Measurements from ENCODE around the gene LNX1. TPM values are rescaled to one million over a fixed set of nuclear protein-coding genes. Genes with fewer than 3 reads are reported as not detected.

LNX1 gene
- total and polyA plus RNA-seq, 2 donors (not counting 3 experiments of a cell fraction or from before 2014, with no cell fraction given), result 0.72 to 1.3 TPM

DNA sequence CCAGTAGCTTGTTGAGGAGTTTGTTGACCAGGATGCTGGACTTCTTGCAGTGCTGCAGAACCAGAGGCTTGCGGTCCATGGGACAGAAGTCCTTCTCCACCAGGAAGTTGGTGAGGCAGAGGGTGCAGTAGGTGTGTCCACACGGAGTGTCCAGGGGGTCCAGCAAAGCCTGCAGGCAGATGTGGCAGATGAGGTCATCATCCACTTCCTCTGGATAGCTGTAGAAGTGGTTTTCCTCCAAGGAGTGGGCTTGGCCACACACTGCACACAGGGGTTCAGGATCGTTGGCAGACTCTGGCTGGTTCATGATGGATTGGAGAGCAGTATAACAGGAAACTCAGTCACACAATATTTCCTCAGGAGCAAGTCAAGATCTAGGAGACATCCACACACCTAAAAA is 17.6 kb downstream of the LNX1 start:
- Histone ChIP-seq H3K9ac (replicated peaks; ENCODE audit: extremely low read depth, insufficient read depth, low read length) (no peak overlapping the region), H3K36me3 (ENCODE audit: control insufficient read depth in 2 of 2, extremely low read depth in 1 of 2, insufficient read depth in 2 of 2, low read length in 2 of 2) (no peaks in the 10 kb centered on the region), H3K27ac (ENCODE audit: insufficient read depth, low read depth, low read length) (no peak overlapping the region), H3K79me2 (ENCODE audit: control insufficient read depth, insufficient read depth, low read length) (no peaks in the 10 kb centered on the region), H3K4me3 (replicated peaks in 1 of 3; ENCODE audit: insufficient read depth in 1 of 3, low read depth in 1 of 3, low read length in 3 of 3) (no peak overlapping the region), H2AFZ (ENCODE audit: low read depth, low read length) (peak overlapping the region; percentile 54), H3K9me1 (replicated peaks; ENCODE audit: control insufficient read depth, extremely low read depth, insufficient read depth, low read length) (no peaks in the 10 kb centered on the region), H3K4me2 (ENCODE audit: insufficient read depth, low read length) (peak overlapping the region; percentile 22), H3K27me3 (ENCODE audit: control insufficient read depth in 2 of 2, insufficient read depth in 2 of 2, low read length in 2 of 2) (no peaks in the 10 kb centered on the region), H3K9me3 (replicated peaks; ENCODE audit: control insufficient read depth, insufficient read depth, low read length) (no peaks in the 10 kb centered on the region), H4K20me1 (replicated peaks; ENCODE audit: control insufficient read depth, extremely low read depth, insufficient read depth, low read length) (no peaks in the 10 kb centered on the region), H3K4me1 (ENCODE audit: control insufficient read depth, extremely low read depth, insufficient read depth, low read length) (peaks cover 36% of the 10 kb centered on the region)
- no peak for TF ChIP-seq EZH2 (IDR thresholded peaks at IDR 0.05; ENCODE audit: borderline replicate concordance, low read depth, low read length, severe bottlenecking)
- peak; percentile 23 for TF ChIP-seq FOS (IDR thresholded peaks at IDR 0.05; ENCODE audit: borderline replicate concordance, insufficient read depth, low read length)
- peak; percentile 26 for FAIRE-seq
- DNase-seq (ENCODE audit: low read depth, low spot score), result peak; percentile 26
- intact Hi-C loops (cut with micrococcal nuclease) (no loop called here), dilution Hi-C loops (cut with MboI; ENCODE audit: extremely low pct_ligation_motif_present, low sequenced_read_pairs) (no loop called here)
- CTCF ChIA-PET, result interaction anchor here (0.8 to 1.8 kb wide), 3 partner anchors 15 to 660 kb away, joined by 3 to 5 read pairs (median 5); partner anchors contain the start of gene LNX1
- POLR2A ChIA-PET, result no interaction called here
- no TSS peak for BruUV-seq (replicated peaks)

DNA sequence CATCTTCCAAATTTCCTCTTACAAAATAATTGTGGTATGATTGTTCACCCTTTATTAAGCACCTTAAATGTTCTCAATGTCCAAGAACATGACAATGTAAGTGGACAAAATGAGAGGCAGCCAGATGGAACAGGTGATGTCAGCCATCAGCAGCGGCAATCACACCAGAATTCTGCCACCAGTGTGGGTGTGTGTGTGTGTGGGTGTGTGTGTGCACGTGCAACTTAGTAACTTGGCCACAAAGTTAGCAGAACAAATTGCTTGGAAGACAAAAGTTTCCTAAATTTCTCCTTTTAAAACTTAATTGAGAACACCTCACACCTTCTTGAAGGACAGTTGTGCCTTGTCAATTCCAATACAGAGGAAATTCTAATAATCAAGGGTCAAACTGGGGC is 18.7 kb downstream of the LNX1 start:
- Histone ChIP-seq H3K79me2 (ENCODE audit: control insufficient read depth, insufficient read depth, low read length) (no peaks in the 10 kb centered on the region), H2AFZ (ENCODE audit: low read depth, low read length) (no peak overlapping the region), H3K9me1 (replicated peaks; ENCODE audit: control insufficient read depth, extremely low read depth, insufficient read depth, low read length) (no peaks in the 10 kb centered on the region), H3K4me1 (ENCODE audit: control insufficient read depth, extremely low read depth, insufficient read depth, low read length) (peaks cover 36% of the 10 kb centered on the region), H3K9me3 (replicated peaks; ENCODE audit: control insufficient read depth, insufficient read depth, low read length) (no peaks in the 10 kb centered on the region), H3K27ac (ENCODE audit: insufficient read depth, low read depth, low read length) (no peak overlapping the region), H3K9ac (replicated peaks; ENCODE audit: extremely low read depth, insufficient read depth, low read length) (no peak overlapping the region), H3K4me2 (ENCODE audit: insufficient read depth, low read length) (peak overlapping the region; percentile 17), H4K20me1 (replicated peaks; ENCODE audit: control insufficient read depth, extremely low read depth, insufficient read depth, low read length) (no peaks in the 10 kb centered on the region), H3K4me3 (replicated peaks in 1 of 3; ENCODE audit: insufficient read depth in 1 of 3, low read depth in 1 of 3, low read length in 3 of 3) (no peak overlapping the region), H3K27me3 (ENCODE audit: control insufficient read depth in 2 of 2, insufficient read depth in 2 of 2, low read length in 2 of 2) (no peaks in the 10 kb centered on the region), H3K36me3 (ENCODE audit: control insufficient read depth in 2 of 2, extremely low read depth in 1 of 2, insufficient read depth in 2 of 2, low read length in 2 of 2) (no peaks in the 10 kb centered on the region)
- intact Hi-C loops (cut with micrococcal nuclease) (no loop called here), dilution Hi-C loops (cut with MboI; ENCODE audit: extremely low pct_ligation_motif_present, low sequenced_read_pairs) (no loop called here)
- POLR2A ChIA-PET, result no interaction called here
- CTCF ChIA-PET, result interaction anchor here (1.8 kb wide), 1 partner anchor 14 kb away, joined by 5 read pairs; no protein-coding TSS in a partner anchor
- TF ChIP-seq MYC (IDR thresholded peaks at IDR 0.05; ENCODE audit: low read depth, low read length) (no peak), POLR2A (IDR thresholded peaks at IDR 0.05; ENCODE audit: low read depth, low read length) (no peak), FOS (IDR thresholded peaks at IDR 0.05; ENCODE audit: borderline replicate concordance, insufficient read depth, low read length) (no peak), JUN (IDR thresholded peaks at IDR 0.05; ENCODE audit: borderline replicate concordance, insufficient read depth, insufficient read length, low read depth) (no peak), EZH2 (IDR thresholded peaks at IDR 0.05; ENCODE audit: borderline replicate concordance, low read depth, low read length, severe bottlenecking) (no peak), POLR2AphosphoS5 (IDR thresholded peaks at IDR 0.05; ENCODE audit: insufficient read depth, low read depth, low read length) (no peak), GATA2 (IDR thresholded peaks at IDR 0.05; ENCODE audit: insufficient read depth, insufficient read length, low read depth, low read length) (no peak)
- TF ChIP-seq, protein P1, sequence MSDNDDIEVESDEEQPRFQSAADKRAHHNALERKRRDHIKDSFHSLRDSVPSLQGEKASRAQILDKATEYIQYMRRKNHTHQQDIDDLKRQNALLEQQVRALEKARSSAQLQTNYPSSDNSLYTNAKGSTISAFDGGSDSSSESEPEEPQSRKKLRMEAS (IDR thresholded peaks at IDR 0.05; ENCODE audit: insufficient read depth, insufficient read length), result no peak
- TF ChIP-seq, protein P2, sequence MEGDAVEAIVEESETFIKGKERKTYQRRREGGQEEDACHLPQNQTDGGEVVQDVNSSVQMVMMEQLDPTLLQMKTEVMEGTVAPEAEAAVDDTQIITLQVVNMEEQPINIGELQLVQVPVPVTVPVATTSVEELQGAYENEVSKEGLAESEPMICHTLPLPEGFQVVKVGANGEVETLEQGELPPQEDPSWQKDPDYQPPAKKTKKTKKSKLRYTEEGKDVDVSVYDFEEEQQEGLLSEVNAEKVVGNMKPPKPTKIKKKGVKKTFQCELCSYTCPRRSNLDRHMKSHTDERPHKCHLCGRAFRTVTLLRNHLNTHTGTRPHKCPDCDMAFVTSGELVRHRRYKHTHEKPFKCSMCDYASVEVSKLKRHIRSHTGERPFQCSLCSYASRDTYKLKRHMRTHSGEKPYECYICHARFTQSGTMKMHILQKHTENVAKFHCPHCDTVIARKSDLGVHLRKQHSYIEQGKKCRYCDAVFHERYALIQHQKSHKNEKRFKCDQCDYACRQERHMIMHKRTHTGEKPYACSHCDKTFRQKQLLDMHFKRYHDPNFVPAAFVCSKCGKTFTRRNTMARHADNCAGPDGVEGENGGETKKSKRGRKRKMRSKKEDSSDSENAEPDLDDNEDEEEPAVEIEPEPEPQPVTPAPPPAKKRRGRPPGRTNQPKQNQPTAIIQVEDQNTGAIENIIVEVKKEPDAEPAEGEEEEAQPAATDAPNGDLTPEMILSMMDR (IDR thresholded peaks at IDR 0.05; ENCODE audit: extremely low read depth in 1 of 2, insufficient read depth in 1 of 2, low read depth in 1 of 2, low read length in 2 of 2), result no peak
- no TSS peak for BruUV-seq (replicated peaks)
- DNase-seq (ENCODE audit: low read depth, low spot score) (no peak), FAIRE-seq (no peak)

Data from endothelial cell of umbilical vein (primary cell).